SH-SY5Y (cell line): ENCODE measurements around the gene IL32.

Experiments
- GATA2 ChIP-seq: IDR thresholded peaks from 2 replicates; pipeline ENCODE4 v1.6.1; 2011; ENCODE audit warnings: mild to moderate bottlenecking, low read depth, low read length
- GATA3 ChIP-seq: IDR thresholded peaks from 2 replicates; pipeline ENCODE4 v1.6.1; 2011; ENCODE audit warnings: low read depth, mild to moderate bottlenecking, low read length, moderate library complexity

- TF ChIP-seq GATA3 (no peak), GATA2 (no peak)
These were observed 14.6 kb downstream of the IL32 start for GRCh38 chr16:3080024-3080423.
